HEK293 (cell line): ENCODE data around the gene DMD.

Source experiments
- CTCF ChIA-PET: fragments of 350-600 bp; formaldehyde crosslinking; extraction: SDS; loops from one replicate; lab custom pipeline; 2021; ENCODE audit warnings: antibody characterized with exemption; lab: Yijun Ruan, JAX
- POLR2A ChIA-PET: fragments of 300-600 bp; formaldehyde crosslinking; extraction: SDS; loops from one replicate; lab custom pipeline; 2020; ENCODE audit warnings: antibody characterized with exemption, inconsistent platforms; lab: Yijun Ruan, JAX
- H3K27ac ChIP-seq: fragments of 200-500 bp; sonication (Bioruptor generic); 2 replicates; pipeline ENCODE4 v1.5.1; 2014; ENCODE audit warnings: low read depth, low read length, control low read depth, inconsistent platforms; ENCODE audit errors: extremely low read depth
- H3K36me3 ChIP-seq, 2 experiments: fragments of 200-500 bp in 1 of 2; sonication (Bioruptor generic) in 1 of 2; 1 replicate in 1 of 2; 2 replicates in 1 of 2; pipeline ENCODE4 v1.5.1; 2014 to 2017; ENCODE audit warnings: inconsistent platforms in 2 of 2, low read length in 2 of 2; ENCODE audit not compliant: control insufficient read depth in 2 of 2, insufficient read depth in 1 of 2
- H3K4me1 ChIP-seq: fragments of 200-500 bp; sonication (Bioruptor generic); 2 replicates; pipeline ENCODE4 v1.5.1; 2014; ENCODE audit warnings: mild to moderate bottlenecking, low read length, inconsistent platforms; ENCODE audit not compliant: control insufficient read depth, insufficient read depth
- H3K4me3 ChIP-seq: 2 replicates; pipeline ENCODE4 v1.5.1; 2011; ENCODE audit warnings: low read depth, mild to moderate bottlenecking, control low read depth, low read length, moderate library complexity
- H3K9me3 ChIP-seq: fragments of 200-500 bp; sonication (Bioruptor generic); 2 replicates; pipeline ENCODE4 v1.5.1; 2014; ENCODE audit warnings: low read depth, low read length, inconsistent platforms; ENCODE audit not compliant: control insufficient read depth, insufficient read depth
- EGR2 ChIP-seq: fragments of 450-650 bp; formaldehyde crosslinking; IDR thresholded peaks from 2 replicates; pipeline ENCODE4 v1.5.1; 2016; ENCODE audit warnings: low read depth, missing biosample characterization, missing genetic modification characterization
- GLI2 ChIP-seq: fragments of 450-650 bp; formaldehyde crosslinking; IDR thresholded peaks from 2 replicates; pipeline ENCODE4; 2017; ENCODE audit warnings: missing biosample characterization, missing genetic modification characterization, low read depth, borderline replicate concordance
- GLIS2 ChIP-seq: fragments of 450-650 bp; formaldehyde crosslinking; IDR thresholded peaks from 2 replicates; pipeline ENCODE4 v1.5.1; 2016; ENCODE audit warnings: missing biosample characterization, missing genetic modification characterization
- HOXA7 ChIP-seq: sonication (generic); formaldehyde crosslinking; IDR thresholded peaks from 2 replicates; pipeline ENCODE4 v1.8.1; 2022; ENCODE audit warnings: missing genetic modification reagents, borderline replicate concordance
- MZF1 ChIP-seq: fragments of 450-650 bp; formaldehyde crosslinking; IDR thresholded peaks from 2 replicates; pipeline ENCODE4 v1.5.1; 2017; ENCODE audit warnings: missing biosample characterization, missing genetic modification characterization, borderline replicate concordance
- RBAK ChIP-seq: fragments of 450-650 bp; formaldehyde crosslinking; IDR thresholded peaks from 2 replicates; pipeline ENCODE4 v1.5.1; 2016; ENCODE audit warnings: missing biosample characterization, missing genetic modification characterization
- REST ChIP-seq: fragments of 450-650 bp; formaldehyde crosslinking; IDR thresholded peaks from 2 replicates; pipeline ENCODE4 v1.5.1; 2016; ENCODE audit warnings: missing biosample characterization, missing genetic modification characterization
- SP2 ChIP-seq: fragments of 450-650 bp; formaldehyde crosslinking; IDR thresholded peaks from 2 replicates; pipeline ENCODE4 v1.5.1; 2016; ENCODE audit warnings: missing biosample characterization, missing genetic modification characterization
- ZBTB44 ChIP-seq: fragments of 450-650 bp; IDR thresholded peaks from 2 replicates; pipeline ENCODE4 v1.5.1; 2018; ENCODE audit warnings: missing biosample characterization, mild to moderate bottlenecking, missing genetic modification characterization
- ZFP69B ChIP-seq: fragments of 450-650 bp; formaldehyde crosslinking; IDR thresholded peaks from 2 replicates; pipeline ENCODE4 v1.5.1; 2016; ENCODE audit warnings: missing biosample characterization, missing genetic modification characterization
- ZNF133 ChIP-seq: fragments of 450-650 bp; formaldehyde crosslinking; IDR thresholded peaks from 2 replicates; pipeline ENCODE4 v1.5.1; 2016; ENCODE audit warnings: missing biosample characterization, missing genetic modification characterization
- ZNF155 ChIP-seq: fragments of 450-650 bp; formaldehyde crosslinking; IDR thresholded peaks from 2 replicates; pipeline ENCODE4 v1.5.1; 2016; ENCODE audit warnings: missing biosample characterization, missing genetic modification characterization
- ZNF18 ChIP-seq: fragments of 450-650 bp; formaldehyde crosslinking; IDR thresholded peaks from 2 replicates; pipeline ENCODE4 v1.5.1; 2016; ENCODE audit warnings: missing biosample characterization, missing genetic modification characterization
- ZNF24 ChIP-seq: fragments of 450-650 bp; formaldehyde crosslinking; IDR thresholded peaks from 2 replicates; pipeline ENCODE4 v1.5.1; 2016; ENCODE audit warnings: missing biosample characterization, missing genetic modification characterization
- ZNF37A ChIP-seq: fragments of 450-650 bp; IDR thresholded peaks from 2 replicates; pipeline ENCODE4 v1.5.1; 2018; ENCODE audit warnings: missing biosample characterization, missing genetic modification characterization
- ZNF514 ChIP-seq: fragments of 450-650 bp; formaldehyde crosslinking; IDR thresholded peaks from 2 replicates; pipeline ENCODE4 v1.5.1; 2016; ENCODE audit warnings: missing biosample characterization, missing genetic modification characterization
- ZNF530 ChIP-seq: fragments of 450-650 bp; formaldehyde crosslinking; IDR thresholded peaks from 2 replicates; pipeline ENCODE4 v1.5.1; 2016; ENCODE audit warnings: low read depth, missing biosample characterization, missing genetic modification characterization
- ZNF610 ChIP-seq: fragments of 450-650 bp; formaldehyde crosslinking; IDR thresholded peaks from 2 replicates; pipeline ENCODE4 v1.5.1; 2016; ENCODE audit warnings: missing biosample characterization, missing genetic modification characterization, borderline replicate concordance
- ZNF692 ChIP-seq: fragments of 450-650 bp; formaldehyde crosslinking; IDR thresholded peaks from 2 replicates; pipeline ENCODE4 v1.5.1; 2016; ENCODE audit warnings: missing biosample characterization, missing genetic modification characterization
- ZNF768 ChIP-seq: fragments of 450-650 bp; formaldehyde crosslinking; IDR thresholded peaks from 2 replicates; pipeline ENCODE4 v1.5.1; 2018; ENCODE audit warnings: missing biosample characterization, mild to moderate bottlenecking, missing genetic modification characterization
- ZNF785 ChIP-seq: fragments of 450-650 bp; formaldehyde crosslinking; IDR thresholded peaks from 2 replicates; pipeline ENCODE4 v1.5.1; 2016; ENCODE audit warnings: missing biosample characterization, missing genetic modification characterization
- ZNF792 ChIP-seq: fragments of 450-650 bp; formaldehyde crosslinking; IDR thresholded peaks from 2 replicates; pipeline ENCODE4 v1.5.1; 2016; ENCODE audit warnings: missing biosample characterization, missing genetic modification characterization
- ZSCAN16 ChIP-seq: fragments of 450-650 bp; formaldehyde crosslinking; IDR thresholded peaks from 2 replicates; pipeline ENCODE4 v1.5.1; 2016; ENCODE audit warnings: missing biosample characterization, missing genetic modification characterization
- ZSCAN30 ChIP-seq: fragments of 450-650 bp; IDR thresholded peaks from 2 replicates; pipeline ENCODE4 v1.5.1; 2018; ENCODE audit warnings: missing biosample characterization, mild to moderate bottlenecking, missing genetic modification characterization, moderate library complexity
- ZSCAN4 ChIP-seq: fragments of 450-650 bp; formaldehyde crosslinking; IDR thresholded peaks from 2 replicates; pipeline ENCODE4 v1.5.1; 2017; ENCODE audit warnings: missing biosample characterization, missing genetic modification characterization
- ZXDB ChIP-seq: fragments of 450-650 bp; formaldehyde crosslinking; IDR thresholded peaks from 2 replicates; pipeline ENCODE4 v1.5.1; 2016; ENCODE audit warnings: missing biosample characterization, missing genetic modification characterization

Gene DMD

GRCh38 chrX:31934015-31934414 is 1277.3 kb downstream of the DMD start:
- no peaks in the 10 kb centered on the region for H3K4me1 ChIP-seq
- H3K27ac ChIP-seq: no peak overlapping the region
- no peaks in the 10 kb centered on the region; the same call in none of the 2 replicates for H3K9me3 ChIP-seq
- CTCF ChIA-PET: interaction anchor here (0.7 to 1.0 kb wide), 3 partner anchors 34 to 1111 kb away, joined by 3 read pairs; no protein-coding TSS in a partner anchor
- TF ChIP-seq ZSCAN16 (tag by site-specific recombination) (no peak), ZNF530 (tag by site-specific recombination) (no peak), SP2 (tag by site-specific recombination) (no peak), ZNF24 (tag by site-specific recombination) (no peak), ZNF155 (tag by site-specific recombination) (no peak), ZNF514 (no peak), ZNF18 (tag by site-specific recombination) (no peak), ZNF785 (tag by site-specific recombination) (no peak), EGR2 (tag by site-specific recombination) (no peak), GLI2 (tag by site-specific recombination) (no peak), ZSCAN4 (tag by site-specific recombination) (no peak), ZSCAN30 (no peak), ZNF792 (tag by site-specific recombination) (no peak)
- TF ChIP-seq, all 188 proteins: peak for 0
- Histone ChIP-seq H3K4me3 (no peak overlapping the region), H3K36me3 (no peaks in the 10 kb centered on the region)
- POLR2A ChIA-PET: no interaction called here

- Histone ChIP-seq H3K9me3 (no peaks in the 10 kb centered on the region; the same call in 1 of the 2 replicates), H3K4me1 (no peaks in the 10 kb centered on the region), H3K36me3 (no peaks in the 10 kb centered on the region), H3K27ac (no peak overlapping the region), H3K4me3 (no peak overlapping the region)
- POLR2A ChIA-PET: no interaction called here
- CTCF ChIA-PET: no interaction called here
- TF ChIP-seq HOXA7 (no peak), ZFP69B (tag by site-specific recombination) (no peak), ZBTB44 (tag by site-specific recombination) (no peak), ZNF133 (tag by site-specific recombination) (no peak), REST (no peak), ZNF692 (no peak), GLIS2 (tag by site-specific recombination) (no peak), ZNF768 (tag by site-specific recombination) (no peak), ZNF37A (tag by site-specific recombination) (no peak), ZXDB (tag by site-specific recombination) (no peak), MZF1 (tag by site-specific recombination) (no peak), ZNF610 (no peak), ZNF18 (tag by site-specific recombination) (no peak), RBAK (no peak)
Measured at GRCh38 chrX:31932769-31933168, 1278.6 kb downstream of the DMD start.
